Mononuclear cell (primary cell): ENCODE measurements around the gene TSHR. TPM values are rescaled to one million over a fixed set of nuclear protein-coding genes. Genes with fewer than 3 reads are reported as not detected.

ENCODE experiments used
- H3K27me3 ChIP-seq: 2 replicates; pipeline ENCODE4 v1.6.0; 2011; ENCODE audit warnings: low read length, control low read depth; ENCODE audit not compliant: insufficient read depth
- H3K4me1 ChIP-seq: 2 replicates; pipeline ENCODE4 v1.5.1; 2011; ENCODE audit warnings: mild to moderate bottlenecking, low read length, control low read depth; ENCODE audit not compliant: insufficient read depth
- H3K4me3 ChIP-seq: 2 replicates; pipeline ENCODE4 v1.5.1; 2011; ENCODE audit warnings: mild to moderate bottlenecking, low read length, moderate library complexity
- H3K9me3 ChIP-seq: 2 replicates; pipeline ENCODE4 v1.5.1; 2011; ENCODE audit warnings: low read depth, mild to moderate bottlenecking, control low read depth, low read length
- total RNA-seq: library from RNA; depleted of rRNA; stranded (reverse); fragments of >200 nt; gene quantifications from one replicate; pipeline ENCODE4 v1.2.3, GENCODE V29; 2012

Gene TSHR
- total RNA-seq, 1 donor: 0.21 TPM

DNA sequence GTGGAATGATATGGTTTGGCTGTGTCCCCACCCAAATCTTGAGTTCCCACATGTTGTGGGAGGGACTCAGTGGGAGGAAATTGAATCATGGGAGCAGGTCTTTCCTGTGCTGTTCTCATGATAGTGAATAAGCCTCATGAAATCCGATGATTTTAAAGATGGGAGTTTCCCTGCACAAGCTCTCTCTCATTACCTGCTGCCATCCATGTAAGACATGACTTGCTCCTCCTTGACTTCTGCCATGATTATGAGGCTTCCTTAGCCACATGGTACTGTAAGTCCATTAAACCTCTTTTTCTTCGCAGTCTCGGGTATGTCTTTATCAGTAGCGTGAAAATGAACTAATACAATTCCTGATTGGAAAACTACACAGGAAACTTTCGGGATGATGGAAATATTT, 100.5 kb downstream of the TSHR start:
- Histone ChIP-seq H3K9me3 (no peaks in the 10 kb centered on the region), H3K27me3 (no peaks in the 10 kb centered on the region), H3K4me1 (no peaks in the 10 kb centered on the region), H3K4me3 (no peak overlapping the region)

DNA sequence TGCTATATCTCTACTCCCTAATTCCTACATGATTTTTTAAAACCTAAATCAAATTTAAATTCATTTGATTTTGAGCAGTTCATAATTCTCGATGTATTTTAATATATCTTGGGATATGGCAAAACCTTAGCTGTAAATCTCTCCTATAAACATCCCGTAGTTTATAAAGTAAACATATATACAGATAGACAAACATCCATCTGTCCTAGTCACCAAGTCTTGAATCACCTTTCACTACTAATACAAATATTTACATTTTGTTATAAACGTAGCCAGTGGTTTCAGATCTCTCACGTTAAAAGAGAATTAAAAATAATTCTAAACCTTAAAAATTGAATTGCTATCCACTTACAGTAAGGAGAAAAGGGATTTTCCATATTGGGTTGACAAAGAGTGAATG, 107.0 kb downstream of the TSHR start:
- Histone ChIP-seq H3K27me3 (no peaks in the 10 kb centered on the region), H3K4me3 (no peak overlapping the region), H3K9me3 (no peaks in the 10 kb centered on the region), H3K4me1 (no peaks in the 10 kb centered on the region)

DNA sequence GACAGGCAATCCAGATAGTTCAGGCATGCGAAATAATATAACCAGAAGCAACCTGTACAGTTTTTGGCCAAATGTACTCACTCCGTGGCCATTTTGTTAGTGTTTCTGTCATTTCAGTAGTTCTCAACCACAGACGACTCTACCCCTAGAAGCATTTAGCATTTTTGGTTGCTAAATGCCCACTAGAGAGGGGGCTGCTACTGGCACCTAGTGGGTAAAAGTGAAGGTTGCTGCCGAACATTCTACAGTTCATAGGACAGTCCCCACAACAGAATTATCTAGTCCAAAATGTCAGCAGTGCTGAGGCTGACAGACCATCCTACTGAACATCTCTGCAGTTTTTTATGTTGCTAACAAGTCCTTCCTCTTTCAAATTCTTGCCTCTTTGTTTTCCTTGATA, 107.4 kb downstream of the TSHR start:
- Histone ChIP-seq H3K4me3 (no peak overlapping the region), H3K9me3 (no peaks in the 10 kb centered on the region), H3K27me3 (no peaks in the 10 kb centered on the region), H3K4me1 (no peaks in the 10 kb centered on the region)

DNA sequence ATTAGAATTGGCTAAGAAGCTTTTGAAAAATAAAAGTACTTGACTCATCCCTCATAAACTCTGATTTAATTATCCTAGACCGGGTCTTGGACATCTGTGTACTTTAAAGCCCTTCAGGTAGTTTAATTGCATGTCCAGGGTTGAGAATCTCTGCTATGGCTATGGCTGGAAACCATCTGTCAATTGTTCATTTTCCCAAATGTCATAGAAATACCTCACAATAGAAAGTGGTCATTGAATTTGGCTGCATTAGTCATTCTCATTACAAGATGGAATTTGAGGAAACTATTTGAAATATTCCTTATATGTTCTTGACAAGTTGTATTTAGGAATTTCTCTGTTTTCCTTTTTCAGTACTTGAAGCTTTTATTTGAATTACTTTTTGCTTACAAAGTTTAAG, 111.3 kb downstream of the TSHR start:
- H3K4me3 ChIP-seq: no peak overlapping the region
- no peaks in the 10 kb centered on the region for H3K4me1 ChIP-seq
- H3K27me3 ChIP-seq: no peaks in the 10 kb centered on the region
- H3K9me3 ChIP-seq: peaks cover 14% of the 10 kb centered on the region

DNA sequence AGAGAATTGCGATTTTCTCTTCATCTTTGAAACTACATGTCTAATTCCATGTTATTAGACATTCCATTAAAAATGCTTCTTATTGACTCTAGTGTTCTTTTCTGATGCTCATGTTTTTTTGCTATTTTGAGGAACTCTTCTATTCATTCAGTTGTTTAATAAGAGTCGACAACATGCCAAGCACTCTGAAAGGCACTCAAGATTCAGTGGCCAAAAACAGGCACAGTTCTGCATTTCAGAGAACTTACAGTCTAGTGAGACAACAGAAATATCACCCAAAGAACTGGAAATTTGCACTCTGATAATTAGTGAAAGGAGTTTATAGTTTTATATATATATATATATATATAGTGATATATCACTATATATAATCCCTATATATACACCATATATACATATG, 111.7 kb downstream of the TSHR start:
- Histone ChIP-seq H3K9me3 (peaks cover 17% of the 10 kb centered on the region), H3K4me3 (no peak overlapping the region), H3K4me1 (no peaks in the 10 kb centered on the region), H3K27me3 (no peaks in the 10 kb centered on the region)

DNA sequence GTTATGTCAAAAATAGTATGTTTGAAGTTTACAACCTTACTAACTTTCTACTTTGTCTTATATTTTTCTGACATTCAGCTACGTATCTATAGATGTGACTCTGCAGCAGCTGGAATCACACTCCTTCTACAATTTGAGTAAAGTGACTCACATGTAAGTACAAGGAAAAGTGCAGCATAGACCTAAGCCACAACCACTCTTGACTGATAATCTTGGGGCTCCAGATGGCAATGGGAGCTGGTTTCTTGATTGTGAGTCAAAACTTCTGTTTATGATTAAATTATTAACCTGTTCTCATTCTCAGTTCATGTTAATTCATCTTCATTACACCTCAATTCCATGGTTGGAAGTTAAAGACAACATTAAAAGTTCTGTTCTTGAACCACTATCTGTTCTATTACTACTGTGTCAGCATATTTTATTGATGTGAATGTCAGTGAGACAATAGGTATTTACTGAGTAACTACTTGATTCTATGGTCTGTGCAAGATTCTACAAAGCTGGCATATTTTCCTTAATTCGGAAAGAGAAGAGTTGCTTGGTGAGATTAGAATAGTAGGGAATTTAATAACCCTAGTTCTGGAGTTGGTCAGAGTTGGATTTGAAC, 112.9 kb downstream of the TSHR start:
- Histone ChIP-seq H3K4me1 (no peaks in the 10 kb centered on the region), H3K4me3 (no peak overlapping the region), H3K9me3 (peaks cover 19% of the 10 kb centered on the region), H3K27me3 (no peaks in the 10 kb centered on the region)

DNA sequence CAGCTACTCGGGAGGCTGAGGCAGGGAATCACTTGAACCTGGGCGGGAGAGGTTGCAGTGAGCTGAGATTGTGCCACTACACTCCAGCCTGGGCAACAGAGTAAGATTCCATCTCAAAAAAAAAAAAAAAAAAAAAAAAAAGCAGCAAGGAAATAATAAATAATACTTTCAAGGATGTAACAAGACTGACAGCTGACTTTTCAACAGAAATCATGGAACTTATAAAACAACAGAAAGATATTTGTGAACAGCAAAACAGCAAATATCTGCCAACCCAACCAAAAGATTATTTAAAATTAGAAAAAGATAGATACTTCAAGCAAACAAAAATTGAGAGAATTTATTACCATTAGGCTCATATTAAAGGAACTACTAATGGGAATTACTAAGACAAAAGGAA, 115.1 kb downstream of the TSHR start:
- Histone ChIP-seq H3K4me1 (no peaks in the 10 kb centered on the region), H3K9me3 (peaks cover 19% of the 10 kb centered on the region), H3K4me3 (no peak overlapping the region), H3K27me3 (no peaks in the 10 kb centered on the region)

DNA sequence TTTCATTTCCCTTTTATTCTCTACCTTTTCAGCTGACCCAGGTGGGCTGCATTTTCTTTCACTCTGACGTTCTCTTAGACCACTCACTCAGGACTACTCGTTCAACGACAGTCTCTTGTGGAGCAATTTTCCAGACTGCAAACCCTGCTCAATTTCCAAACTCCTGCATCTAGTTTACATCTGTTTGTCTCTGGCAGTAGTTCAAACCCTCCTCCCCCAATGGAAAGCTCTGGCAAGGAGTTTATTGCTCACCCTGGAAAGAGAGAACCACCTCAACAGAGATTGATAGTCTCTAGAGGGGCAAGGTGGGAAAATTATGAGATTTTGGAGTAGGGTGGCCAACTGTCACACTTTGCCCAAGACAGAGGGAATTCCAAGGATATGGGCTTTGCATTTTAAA, 130.2 kb downstream of the TSHR start:
- Histone ChIP-seq H3K27me3 (no peaks in the 10 kb centered on the region), H3K9me3 (no peaks in the 10 kb centered on the region), H3K4me1 (no peaks in the 10 kb centered on the region), H3K4me3 (no peak overlapping the region)

DNA sequence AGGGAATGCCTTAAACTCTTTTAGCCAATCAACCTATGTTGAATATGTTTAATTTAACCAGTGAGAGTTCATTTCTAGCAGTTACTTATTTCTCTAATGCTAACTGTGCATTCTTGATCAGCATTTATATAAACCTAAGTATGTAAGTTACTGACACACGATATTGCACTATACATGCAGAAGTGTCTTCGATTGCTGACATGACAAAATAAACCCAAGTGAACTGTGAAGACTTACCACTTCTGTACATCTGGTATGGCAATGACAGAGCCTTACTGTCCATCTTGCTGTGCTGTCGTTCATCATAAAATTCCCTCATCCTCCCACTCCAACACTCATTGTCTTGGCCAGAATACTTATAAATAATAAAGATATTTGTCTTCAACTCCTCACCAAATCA, 131.8 kb downstream of the TSHR start:
- H3K4me1 ChIP-seq: no peaks in the 10 kb centered on the region
- no peaks in the 10 kb centered on the region for H3K9me3 ChIP-seq
- no peaks in the 10 kb centered on the region for H3K27me3 ChIP-seq
- H3K4me3 ChIP-seq: no peak overlapping the region

DNA sequence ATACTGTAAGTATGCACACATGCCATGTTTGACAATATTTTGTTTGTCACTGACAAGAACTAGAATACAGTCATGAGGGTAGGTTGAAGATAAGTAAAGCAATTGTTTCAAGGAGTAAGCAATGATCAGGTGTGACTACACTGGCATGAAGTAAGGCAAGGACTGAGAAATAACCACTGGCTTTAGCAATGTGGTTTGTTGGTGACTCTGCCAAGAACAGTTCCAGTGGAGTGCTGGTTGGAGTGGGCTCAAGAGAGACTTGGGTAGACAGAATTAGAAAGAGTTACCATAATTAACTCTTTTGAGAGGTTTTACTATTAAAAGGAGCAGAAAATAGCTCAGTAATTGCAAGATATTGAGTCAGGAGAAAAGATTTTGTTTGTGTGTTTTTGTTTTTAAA, 135.7 kb downstream of the TSHR start:
- Histone ChIP-seq H3K4me1 (no peaks in the 10 kb centered on the region), H3K9me3 (no peaks in the 10 kb centered on the region), H3K27me3 (no peaks in the 10 kb centered on the region), H3K4me3 (no peak overlapping the region)

DNA sequence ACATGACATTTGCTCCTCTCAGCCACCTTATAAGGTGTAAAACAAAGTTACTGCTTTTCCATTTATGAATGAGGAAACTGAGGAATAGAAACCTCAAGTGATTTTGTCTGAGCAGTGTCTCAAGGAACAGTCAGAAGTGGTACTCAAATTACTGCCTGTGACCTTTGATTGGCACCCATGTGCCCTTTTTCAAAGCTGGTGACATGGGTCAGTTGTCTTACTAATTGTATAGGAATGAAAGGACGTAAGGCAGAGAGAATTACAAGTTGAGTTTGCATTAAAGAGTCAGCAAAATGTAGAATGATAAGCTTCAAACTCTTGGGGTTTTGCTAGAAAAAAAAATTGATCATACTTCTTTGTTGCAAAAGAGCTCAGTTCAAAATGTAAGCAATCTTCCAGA, 136.2 kb downstream of the TSHR start:
- H3K4me3 ChIP-seq: no peak overlapping the region
- no peaks in the 10 kb centered on the region for H3K9me3 ChIP-seq
- no peaks in the 10 kb centered on the region for H3K4me1 ChIP-seq
- no peaks in the 10 kb centered on the region for H3K27me3 ChIP-seq

DNA sequence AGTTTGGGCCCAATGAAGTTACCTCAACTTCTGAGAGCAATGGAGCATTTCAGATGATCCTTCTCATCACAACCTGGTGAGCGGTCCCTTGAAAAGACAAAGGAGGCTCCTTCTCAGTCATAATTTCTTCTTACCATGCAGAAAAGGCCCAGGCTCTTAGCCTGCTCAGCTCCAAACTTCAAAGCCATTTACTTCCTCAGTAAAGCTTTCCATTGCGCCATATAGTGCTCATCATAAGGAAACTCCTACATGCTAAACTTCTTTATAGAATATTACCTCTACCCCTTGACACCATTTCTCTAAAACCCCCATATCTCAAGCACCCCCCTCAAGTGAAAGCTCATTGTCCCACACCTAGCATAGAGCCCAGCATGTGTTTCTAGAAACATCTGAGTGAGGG, 138.2 kb downstream of the TSHR start:
- Histone ChIP-seq H3K4me1 (no peaks in the 10 kb centered on the region), H3K9me3 (no peaks in the 10 kb centered on the region), H3K27me3 (no peaks in the 10 kb centered on the region), H3K4me3 (no peak overlapping the region)

DNA sequence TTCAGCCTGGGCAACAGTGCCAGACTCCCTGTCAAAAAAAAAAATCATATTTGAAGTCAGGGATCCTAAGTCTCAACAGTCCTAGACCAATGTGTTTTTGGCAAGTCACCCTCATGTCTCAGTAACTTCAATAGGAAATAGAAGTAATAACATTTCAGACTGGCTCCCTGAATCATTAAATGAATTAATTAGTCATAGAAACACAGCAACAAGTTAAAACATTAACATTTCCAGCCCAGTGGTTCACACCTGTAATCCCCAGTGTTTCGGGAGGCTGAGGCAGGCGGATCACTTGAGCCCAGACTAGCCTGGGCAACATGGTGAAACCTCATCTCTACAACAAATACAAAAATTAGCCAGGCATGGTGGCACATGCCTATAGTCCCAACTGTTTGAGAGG, 140.1 kb downstream of the TSHR start:
- Histone ChIP-seq H3K9me3 (no peaks in the 10 kb centered on the region), H3K27me3 (no peaks in the 10 kb centered on the region), H3K4me1 (no peaks in the 10 kb centered on the region), H3K4me3 (no peak overlapping the region)

DNA sequence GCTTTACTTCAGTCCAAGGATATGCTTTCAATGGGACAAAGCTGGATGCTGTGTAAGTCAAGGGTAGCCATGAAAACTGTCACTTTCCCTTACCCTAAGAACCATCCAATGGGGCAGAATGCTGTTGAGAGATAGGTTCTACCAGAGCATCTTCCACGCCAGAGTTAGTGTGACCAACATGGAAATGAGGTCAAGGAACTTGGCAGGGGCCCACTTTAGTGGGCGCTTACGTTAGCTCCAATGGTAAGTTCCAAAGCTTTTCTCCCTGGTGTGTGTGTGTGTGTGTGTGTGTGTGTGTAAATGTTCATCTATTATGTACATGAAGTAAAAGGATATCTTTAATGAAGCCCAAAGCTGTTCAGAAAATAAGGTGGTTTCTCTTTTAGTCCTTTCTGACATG, 141.2 kb downstream of the TSHR start:
- Histone ChIP-seq H3K4me3 (no peak overlapping the region), H3K9me3 (no peaks in the 10 kb centered on the region), H3K4me1 (no peaks in the 10 kb centered on the region)

DNA sequence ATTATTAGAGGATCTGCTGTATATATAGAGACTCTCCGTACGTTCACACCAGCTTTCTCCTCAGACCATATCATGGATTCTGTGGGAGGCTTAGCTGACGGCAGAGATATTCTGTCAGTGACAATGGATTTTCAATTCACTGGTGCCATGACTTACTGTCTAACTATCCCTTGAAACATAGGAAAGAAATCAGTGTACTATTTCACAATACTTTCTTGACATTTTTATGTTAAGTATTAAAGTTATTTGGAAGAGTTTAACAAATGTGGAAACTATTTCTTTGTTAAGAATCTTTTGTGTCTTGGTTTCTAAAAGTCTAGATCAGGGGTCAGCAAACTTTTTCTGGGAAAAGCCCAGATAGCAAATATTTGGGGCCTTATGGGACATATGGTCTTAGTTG, 146.8 kb downstream of the TSHR start:
- Histone ChIP-seq H3K4me3 (no peak overlapping the region), H3K4me1 (no peaks in the 10 kb centered on the region), H3K9me3 (no peaks in the 10 kb centered on the region), H3K27me3 (no peaks in the 10 kb centered on the region)

More for the DNA sequence above, 141.2 kb downstream of the TSHR start:
- H3K27me3 ChIP-seq: no peaks in the 10 kb centered on the region

DNA sequence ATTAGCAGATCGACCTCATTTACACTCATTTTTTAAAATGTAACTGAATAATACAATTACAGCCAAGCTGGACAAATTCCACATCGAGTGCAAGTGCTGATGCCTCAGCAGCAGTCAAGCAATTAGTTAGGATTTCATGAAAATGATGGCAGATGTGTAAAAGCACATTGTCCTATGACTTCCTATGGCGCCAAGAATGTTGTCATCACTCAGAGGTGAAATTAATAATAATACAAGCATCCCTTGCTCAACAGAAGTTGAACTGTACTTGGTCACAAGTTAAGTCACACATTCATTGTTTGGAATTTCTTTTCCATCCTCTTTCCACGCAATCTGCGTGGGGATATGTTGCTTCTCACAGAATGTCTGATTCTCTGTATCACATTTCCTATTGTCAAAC, 148.0 kb downstream of the TSHR start:
- no peak overlapping the region for H3K4me3 ChIP-seq
- H3K9me3 ChIP-seq: no peaks in the 10 kb centered on the region
- no peaks in the 10 kb centered on the region for H3K27me3 ChIP-seq
- no peaks in the 10 kb centered on the region for H3K4me1 ChIP-seq

DNA sequence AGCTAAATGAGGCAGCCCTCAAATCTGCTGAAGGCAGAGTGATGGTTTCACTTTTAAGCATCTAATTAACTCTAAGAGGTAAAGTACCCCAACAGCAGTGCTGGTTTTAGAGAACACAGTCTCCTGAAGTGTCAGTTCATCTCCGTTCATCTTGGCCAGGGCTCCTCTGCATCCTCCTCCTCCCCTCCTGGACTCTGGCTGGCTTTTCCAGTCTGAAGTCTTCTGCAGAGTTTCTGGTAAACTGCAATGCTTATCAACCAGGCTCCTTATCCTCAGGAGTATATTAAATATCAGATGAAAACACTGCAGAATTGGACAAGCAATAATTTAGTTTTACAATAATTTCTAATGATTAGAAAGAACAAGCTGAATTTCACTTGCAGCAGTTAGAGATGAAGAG, 150.0 kb downstream of the TSHR start:
- H3K4me1 ChIP-seq: no peaks in the 10 kb centered on the region
- no peaks in the 10 kb centered on the region for H3K27me3 ChIP-seq
- H3K4me3 ChIP-seq: no peak overlapping the region
- H3K9me3 ChIP-seq: no peaks in the 10 kb centered on the region
